GM19238 (cell line): ENCODE measurements around the gene SLC4A5.
A peak's percentile ranks its signal among the peaks of the same experiment; 100 is the strongest.

Experiments
- DNase-seq: peaks from one replicate; pipeline ENCODE4 v3.0.0; 2011; ENCODE audit warnings: low spot score; ENCODE audit not compliant: insufficient read length

The SLC4A5 gene, protein sequence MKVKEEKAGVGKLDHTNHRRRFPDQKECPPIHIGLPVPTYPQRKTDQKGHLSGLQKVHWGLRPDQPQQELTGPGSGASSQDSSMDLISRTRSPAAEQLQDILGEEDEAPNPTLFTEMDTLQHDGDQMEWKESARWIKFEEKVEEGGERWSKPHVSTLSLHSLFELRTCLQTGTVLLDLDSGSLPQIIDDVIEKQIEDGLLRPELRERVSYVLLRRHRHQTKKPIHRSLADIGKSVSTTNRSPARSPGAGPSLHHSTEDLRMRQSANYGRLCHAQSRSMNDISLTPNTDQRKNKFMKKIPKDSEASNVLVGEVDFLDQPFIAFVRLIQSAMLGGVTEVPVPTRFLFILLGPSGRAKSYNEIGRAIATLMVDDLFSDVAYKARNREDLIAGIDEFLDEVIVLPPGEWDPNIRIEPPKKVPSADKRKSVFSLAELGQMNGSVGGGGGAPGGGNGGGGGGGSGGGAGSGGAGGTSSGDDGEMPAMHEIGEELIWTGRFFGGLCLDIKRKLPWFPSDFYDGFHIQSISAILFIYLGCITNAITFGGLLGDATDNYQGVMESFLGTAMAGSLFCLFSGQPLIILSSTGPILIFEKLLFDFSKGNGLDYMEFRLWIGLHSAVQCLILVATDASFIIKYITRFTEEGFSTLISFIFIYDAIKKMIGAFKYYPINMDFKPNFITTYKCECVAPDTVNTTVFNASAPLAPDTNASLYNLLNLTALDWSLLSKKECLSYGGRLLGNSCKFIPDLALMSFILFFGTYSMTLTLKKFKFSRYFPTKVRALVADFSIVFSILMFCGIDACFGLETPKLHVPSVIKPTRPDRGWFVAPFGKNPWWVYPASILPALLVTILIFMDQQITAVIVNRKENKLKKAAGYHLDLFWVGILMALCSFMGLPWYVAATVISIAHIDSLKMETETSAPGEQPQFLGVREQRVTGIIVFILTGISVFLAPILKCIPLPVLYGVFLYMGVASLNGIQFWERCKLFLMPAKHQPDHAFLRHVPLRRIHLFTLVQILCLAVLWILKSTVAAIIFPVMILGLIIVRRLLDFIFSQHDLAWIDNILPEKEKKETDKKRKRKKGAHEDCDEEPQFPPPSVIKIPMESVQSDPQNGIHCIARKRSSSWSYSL

DNA sequence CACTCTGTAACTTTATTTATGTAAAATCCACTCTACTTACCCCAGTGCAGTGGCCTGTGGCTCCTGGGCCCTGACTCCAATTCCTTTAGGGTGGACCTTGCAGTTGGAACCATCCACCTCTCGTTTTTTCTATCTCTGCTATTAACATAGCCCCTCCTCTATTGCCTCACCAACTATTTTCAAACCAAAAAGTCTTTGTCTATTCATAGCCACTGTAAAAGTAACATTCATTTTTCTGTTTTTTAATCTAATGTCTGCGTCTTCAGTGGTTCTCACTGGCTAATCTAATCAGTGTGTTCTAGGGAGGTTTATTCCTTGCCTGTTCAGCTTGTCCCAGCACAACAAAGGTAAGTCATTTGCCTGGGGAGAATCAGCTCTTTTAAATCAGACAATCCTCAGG is at the start of gene SLC4A5:
SLC4A5 (minus strand) TSS at position 101 of the 400 bp plus-strand sequence. CDS start 28,393 bp downstream, outside the sequence.
- DNase-seq = no peak

DNA sequence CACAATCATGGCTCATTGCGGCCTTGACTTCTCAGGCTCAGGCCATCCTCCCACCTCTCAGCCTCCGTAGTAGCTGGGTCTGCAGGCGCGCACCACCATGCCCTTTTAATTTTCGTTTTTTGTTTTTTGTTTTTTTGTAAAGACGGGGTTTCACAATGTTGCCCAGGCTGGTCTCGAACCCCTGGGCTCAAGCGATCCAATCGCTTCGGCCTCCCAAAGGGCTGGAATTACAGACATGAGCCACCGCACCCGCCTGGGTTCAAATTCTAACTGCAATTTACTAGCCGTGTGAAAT is 49.2 kb upstream of the SLC4A5 start:
- no peak for DNase-seq

DNA sequence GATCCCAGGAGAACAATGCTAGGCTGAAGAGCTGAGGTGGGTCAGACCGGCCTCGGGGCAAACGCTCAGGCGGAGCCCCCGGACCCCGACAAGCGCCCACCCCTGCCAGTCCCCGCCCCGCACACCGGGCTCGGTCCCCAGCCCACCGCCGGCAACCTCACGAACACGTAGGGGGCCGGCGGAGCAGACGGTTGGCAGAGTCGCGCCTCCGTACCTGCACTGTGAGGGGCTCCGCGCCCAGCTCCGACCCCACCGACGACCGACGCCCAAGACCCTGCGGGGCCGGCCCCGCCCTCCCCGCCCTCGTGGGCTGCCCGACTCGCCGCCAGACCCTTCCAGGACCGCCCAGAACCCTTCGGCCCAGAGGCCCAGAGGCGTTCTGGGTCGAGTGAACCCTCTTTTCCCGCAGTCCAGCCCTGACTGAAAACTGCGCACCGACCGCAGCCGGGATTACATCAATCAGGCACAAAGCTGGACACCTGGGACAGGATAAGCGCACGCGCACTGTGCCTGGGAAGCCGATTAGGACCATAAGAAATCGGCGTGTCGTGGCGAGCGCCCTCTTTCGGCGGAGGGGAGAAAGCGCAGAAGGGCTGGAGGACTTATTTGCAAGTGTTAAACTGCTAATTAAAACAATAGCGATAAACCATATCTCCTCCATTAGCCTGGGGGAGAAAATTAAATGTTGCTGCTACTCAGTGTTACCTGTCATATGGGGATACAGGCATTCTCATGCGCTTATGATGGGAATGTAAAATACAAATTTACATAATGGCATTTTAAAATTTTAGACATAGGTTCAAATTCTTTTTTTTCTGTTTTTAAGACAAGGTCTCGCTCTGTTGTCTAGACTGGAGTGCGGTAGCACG is 48.6 kb upstream of the SLC4A5 start:
- peak; percentile 84 for DNase-seq

DNA sequence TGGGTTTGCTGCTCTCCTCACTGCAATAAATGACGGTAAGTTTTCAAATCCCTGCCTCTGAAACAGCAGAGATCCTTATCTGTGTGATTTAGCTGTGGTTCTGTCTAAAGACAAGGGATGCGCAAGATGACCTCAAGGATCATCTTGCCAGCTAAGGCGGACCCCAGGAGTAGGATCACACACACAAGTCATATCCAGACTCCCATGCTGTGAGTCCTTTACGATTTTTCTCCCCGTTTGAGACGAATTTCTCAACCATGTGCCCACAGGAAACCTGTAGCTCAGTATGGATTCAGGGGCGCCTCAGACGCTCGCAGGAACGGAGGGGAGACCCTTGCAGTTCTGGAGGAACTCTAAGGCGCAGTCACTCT is 48.0 kb upstream of the SLC4A5 start:
- DNase-seq = no peak

DNA sequence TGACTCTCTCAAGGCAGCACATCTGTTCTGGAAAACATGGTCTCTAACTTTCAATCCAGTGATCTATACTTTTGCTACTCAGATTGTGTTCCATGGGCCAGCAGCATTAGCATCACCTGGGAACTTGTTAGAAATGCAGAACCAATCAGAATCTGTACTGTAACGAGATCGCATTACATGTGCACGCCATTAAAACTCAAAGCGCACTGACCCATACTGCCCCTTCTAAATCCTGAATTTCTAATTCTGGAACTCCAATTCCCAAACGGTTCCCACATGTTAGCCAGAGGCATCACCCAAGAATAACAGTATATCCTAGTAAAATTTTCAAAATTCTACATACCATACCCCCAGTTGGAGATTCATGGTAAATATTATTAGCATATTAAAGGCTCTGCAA is 47.4 kb upstream of the SLC4A5 start:
- no peak for DNase-seq

DNA sequence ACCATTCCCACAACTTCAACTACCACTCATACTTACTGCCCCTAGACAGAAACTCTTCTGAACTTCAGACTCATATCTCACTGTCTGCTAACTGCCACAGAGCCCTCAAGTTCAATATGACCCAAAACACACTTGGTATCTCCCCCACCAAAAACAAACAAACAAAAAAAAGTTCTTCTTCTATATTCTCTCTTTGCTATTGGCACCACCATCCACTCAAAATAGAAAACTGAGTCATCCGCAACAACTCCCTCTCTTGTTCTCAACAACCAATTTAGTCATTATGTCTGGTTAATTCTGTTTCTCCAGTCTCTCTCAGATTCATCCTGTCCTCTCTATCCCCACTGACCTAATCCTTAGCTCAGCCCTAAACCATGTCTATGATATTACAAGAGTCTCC is 44.1 kb upstream of the SLC4A5 start:
- DNase-seq = no peak

DNA sequence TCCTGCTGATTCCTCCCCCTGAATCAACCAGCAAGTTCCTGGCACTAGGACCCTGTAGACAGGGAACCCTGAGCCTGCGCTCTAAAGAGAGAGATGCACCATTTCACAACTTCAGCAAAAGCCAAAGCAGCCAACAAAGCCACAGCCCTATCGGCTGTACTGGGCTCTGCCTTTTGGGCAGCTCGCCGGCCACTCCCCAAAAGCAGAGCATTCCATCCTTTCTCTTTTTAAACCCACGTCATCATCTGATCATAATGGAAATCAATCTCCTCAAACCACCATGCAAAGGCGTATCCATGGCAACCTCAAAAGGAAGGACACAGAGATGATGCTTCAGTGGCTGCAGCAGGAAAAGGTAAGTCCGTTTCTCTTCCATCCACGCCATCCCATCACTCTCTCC is 42.2 kb upstream of the SLC4A5 start:
- no peak for DNase-seq

DNA sequence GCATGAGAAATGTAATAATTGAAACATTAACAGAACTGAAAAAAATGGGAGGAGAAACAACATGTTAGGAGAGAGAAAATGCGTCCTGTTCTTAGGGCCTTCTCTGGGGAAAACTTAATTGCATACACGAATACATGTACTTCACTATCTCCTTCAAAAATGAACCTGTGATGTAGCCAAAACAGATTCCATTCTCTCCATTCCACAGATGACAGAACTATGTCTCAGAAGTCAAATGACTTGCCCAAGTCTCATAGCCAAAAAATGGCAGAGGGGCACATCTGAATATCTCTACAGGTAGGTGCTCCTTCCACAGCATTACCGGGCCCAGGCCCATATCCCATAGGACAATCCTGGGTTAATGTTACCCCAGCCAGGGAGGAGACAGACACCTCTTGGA is 40.8 kb upstream of the SLC4A5 start:
- no peak for DNase-seq

DNA sequence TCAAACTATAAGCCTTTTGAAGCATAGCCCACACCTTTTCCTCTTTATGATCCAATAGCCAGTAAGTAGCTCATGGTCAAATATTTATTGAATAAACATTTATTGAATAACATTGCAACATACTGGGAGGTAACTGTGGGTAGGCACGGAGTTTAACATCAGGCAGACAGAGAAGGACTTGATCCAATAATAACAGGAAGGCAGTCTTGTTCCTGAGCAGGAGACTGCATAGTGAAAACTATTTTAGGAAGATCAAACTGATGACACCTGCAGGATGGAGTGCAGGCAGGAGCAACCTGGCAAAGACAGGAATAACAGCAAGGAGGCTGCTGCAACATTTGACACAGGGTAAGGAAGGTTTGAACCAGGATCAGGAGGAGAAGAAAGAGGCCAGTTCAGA is 40.0 kb upstream of the SLC4A5 start:
- no peak for DNase-seq

DNA sequence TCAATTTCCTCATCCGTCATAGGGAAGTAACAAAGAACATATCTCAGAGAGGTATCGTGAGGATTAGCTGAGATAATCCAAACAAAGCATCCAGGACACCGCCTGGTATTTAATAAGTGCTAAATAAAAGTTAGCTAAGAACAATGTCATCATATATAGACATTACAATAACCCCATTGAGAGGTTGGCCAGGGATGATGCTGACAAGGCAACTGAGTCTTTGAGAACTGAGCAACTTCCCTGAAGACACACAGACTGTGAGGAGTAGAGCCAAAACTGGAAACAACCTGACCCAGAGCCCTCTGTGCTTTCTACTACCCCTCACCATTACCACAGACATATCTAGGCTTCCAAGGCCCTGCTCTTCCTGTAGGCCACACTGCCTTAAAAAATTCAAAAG is 38.5 kb upstream of the SLC4A5 start:
- DNase-seq = no peak

DNA sequence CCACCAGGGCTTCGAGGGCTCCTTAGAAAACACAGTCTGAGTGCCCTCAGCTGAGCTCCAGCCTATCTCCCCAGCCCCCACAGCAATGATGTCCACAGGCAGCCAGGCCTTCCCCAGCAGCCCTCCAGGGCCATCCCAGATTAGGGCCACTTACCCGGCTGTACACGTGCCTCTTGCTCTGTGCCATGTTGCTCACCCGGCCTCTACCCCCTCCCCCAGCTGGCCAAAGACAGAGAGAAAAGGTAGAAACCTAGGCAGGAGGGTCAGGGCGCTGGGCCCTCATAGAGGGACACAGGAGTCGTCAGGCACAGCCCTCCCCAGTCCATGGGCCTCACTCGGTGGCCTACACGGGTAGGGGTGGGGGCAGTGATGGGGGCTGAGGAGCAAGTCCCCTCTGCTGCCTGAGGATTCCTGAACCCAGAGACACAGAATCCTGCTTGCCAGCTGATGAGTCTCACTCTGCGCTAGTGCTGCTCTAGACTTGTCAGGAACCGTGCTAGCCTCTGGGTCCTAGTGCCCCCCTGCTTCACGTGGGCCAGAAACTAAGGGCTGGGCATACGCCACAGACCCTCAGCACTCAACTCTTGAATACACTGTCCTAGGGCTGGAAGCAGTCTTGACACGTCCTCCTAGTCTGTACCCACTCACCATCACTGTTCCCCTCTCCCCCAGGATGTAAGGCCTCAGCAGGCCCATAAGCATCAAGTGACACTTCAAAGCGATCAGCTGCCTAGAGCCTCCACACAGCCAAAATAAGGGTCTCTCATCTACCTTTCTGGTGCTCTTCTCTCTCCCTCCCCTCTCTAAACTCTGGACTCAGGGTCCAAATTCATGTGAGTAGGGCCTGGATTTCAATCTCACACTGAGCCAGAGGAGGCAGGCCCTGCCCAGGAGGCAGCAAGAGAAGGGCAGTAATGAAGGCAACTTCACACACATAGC is 36.9 kb upstream of the SLC4A5 start, which contains the start of gene DCTN1:
DCTN1 (minus strand) TSS at position 461 of the 939 bp plus-strand sequence; CDS start at position 187, 274 bp downstream.
- no peak for DNase-seq

DNA sequence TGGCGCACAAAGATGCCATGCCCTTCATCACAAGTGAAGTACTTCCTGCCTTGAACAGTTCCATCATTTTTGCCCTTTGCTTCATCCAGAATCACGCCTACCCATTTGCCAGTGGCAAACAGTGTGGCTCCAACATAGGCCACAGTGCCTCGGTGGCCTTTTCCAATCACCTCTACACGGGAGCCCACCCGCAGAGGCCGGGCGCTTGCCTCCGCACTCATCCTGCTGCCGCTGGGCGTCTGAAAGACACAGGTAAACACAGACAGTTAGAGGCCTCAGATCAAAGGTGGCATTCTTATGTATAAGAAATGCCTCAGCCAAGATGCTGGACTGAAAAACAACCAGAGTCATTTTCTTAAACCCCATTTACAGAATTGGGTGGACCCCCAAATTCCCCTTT is 34.8 kb upstream of the SLC4A5 start:
- DNase-seq = no peak

DNA sequence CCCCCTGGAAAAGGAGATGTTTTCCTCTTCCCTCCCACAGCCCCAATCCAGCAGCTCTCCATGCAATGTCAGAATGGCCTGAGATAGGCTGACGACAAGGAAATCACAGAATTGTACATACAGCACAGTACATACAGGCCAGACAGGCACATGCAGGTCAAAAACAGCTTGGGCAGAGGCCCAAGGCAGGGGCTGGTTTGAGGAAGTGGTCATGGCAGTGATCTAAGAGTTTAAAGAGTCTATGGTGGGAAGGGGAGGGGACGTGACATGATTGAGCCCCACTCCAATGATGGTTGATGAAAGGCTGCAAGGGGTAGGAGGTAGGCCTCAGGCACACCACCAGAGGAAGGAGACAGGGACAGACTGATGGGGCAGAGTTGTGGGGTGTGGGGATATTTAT is 32.6 kb upstream of the SLC4A5 start:
- DNase-seq = no peak

DNA sequence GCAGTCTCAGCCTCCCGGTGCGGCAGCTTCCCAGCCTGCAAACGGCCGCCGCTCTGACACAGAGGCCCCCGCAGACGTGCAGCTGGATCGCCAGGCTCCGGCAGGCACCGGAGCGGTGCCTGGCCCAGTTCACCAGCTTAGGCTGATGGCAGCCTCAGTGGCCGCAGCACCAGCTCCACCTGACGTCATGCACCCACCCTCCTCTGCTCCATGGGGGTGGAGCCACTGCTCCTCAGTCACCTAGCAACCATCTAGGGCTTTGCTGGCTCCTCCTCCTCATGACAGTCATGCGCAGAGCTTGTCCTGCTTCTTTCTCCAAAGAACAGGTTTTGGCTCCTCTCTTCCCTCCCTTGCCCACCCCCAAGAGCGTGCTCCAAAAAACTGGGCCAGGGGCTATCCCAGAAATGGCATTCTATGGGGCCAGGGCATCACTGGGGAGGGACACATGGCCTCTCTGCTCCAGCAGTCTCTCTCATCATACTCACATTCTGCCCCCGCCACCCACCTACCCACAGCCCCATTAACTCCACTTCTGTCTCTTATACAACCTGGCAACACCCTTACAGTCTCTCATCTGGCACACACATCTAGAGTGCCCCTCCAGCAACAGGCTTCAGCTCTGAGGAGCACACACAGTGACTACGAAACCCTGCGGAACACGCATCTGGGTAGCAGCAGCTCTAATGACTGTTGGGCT is 31.4 kb upstream of the SLC4A5 start:
- DNase-seq = no peak

DNA sequence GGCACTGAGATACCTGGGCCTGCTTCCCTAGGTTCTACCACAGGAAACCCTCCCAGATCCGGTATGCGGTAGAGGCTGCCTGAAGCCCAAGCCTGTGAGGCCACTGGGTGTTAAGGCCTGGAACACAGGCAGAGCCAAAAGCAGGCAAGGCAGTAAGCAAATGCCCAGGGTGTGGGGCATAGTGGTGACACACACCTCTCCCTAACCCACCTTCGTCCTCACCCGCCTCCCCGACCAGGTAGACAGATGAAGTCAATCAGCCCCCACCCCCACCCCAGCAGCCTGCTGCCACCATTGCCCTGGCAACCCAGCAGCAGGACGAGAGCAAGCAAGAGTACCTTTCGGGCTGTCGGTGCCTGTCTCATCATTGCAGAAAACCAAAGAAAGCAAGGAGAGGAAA is 30.8 kb upstream of the SLC4A5 start:
- DNase-seq = no peak

DNA sequence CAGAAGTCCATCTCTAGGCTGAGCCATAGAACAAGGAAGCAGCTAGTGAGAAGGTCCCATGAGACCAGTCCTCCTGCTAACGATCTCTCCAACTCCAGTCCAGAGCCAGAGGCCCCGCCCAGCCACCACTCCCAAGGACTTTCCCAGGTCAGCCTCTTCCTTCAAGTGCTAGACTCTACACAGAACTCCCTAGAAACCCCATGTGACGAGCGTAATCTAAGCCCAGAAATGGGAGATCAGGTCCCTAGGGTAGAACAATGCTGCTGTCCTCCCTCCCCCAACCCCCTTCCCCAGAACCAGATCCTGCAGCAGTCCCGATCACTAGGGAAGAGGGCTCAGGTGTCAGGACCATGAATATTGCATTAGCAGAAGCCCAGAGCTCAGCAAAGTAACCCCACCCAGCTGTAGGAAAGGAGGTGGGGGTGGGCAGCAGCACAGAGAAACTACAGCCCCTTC is 30.0 kb upstream of the SLC4A5 start:
- DNase-seq = no peak

DNA sequence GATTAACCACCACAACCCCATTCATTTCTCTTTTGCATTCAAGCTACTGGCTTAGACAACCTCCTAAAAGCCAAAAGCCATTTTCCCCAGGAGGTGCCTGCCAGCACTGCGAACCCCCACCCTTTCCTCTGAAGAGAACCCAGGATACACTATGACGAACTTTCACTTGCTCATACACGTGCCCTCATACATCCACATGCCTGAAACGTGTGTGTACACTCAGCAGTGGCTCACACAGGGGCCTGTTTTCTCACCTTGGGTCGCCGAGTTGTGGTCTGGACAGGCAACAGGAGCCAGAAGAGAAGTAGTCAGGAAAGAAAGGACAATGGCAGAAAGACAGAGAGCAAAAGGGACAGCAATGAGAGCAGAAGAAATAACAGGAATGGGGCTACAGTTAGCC is 29.5 kb upstream of the SLC4A5 start:
- DNase-seq = no peak

DNA sequence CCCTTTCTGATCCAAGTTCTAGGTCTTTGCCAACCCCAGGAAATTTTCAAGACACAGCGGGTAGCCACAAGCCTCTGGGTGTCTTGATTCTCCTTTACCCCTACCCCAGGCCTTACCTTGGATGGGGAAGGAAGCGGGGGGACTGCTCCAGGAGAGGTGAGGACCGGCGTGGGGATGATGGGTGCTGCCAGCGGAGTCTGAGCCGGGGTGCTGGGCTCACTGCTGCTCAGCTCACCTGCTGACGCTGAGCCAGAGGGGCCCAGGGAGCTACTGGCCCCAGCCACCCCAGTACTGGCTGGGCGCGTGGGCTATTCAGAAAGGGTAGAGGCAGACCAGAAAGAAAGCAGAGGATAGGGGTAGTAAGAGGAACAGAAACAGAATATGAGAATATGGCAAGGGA is 28.2 kb upstream of the SLC4A5 start:
- DNase-seq = no peak

DNA sequence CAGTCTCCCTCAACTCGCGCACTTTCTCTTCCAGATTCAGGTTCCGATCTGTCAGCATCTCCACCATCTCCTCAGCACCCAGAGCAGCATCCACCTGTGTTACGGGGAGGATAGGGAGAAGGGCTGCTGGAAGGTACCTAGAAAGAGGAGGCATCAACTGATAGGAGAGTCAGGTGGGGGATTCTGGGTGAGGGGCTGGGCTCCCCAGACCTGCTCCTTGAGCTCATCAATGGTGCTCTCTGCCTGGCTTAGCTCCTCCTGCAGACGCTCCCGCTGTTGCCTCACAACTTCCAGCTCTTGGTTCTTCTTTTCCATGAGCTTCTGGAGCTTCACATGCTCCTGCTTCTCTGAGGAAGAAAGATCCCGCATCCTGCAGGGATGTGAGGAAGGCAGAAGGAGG is 26.8 kb upstream of the SLC4A5 start:
- no peak for DNase-seq
